Prostate gland (tissue), 2 donors: ENCODE measurements around the gene TAF10. TPM values are rescaled to one million over a fixed set of nuclear protein-coding genes. Genes with fewer than 3 reads are reported as not detected.
A peak's percentile ranks its signal among the peaks of the same experiment; 100 is the strongest.

Experiments
- DNase-seq: peaks from one replicate; pipeline ENCODE4 v3.0.0-alpha.2; 2019; ENCODE audit warnings: low spot score
- H3K27ac ChIP-seq, 2 donors: fragments of 200-600 bp; sonication (generic); 2 replicates each; pipeline ENCODE4 v1.5.1; 2017 to 2019
- H3K27me3 ChIP-seq: fragments of 200-600 bp; sonication (generic); replicated peaks from 2 replicates; pipeline ENCODE4 v1.5.1; 2019; ENCODE audit not compliant: insufficient read depth
- H3K36me3 ChIP-seq, 2 donors: fragments of 200-600 bp; sonication (generic); 1 replicate in 1 of 2; 2 replicates in 1 of 2; pipeline versions ENCODE4 v1.5.1 to v1.8.1; 2017 to 2019
- H3K4me1 ChIP-seq: fragments of 200-600 bp; sonication (generic); replicated peaks from 2 replicates; pipeline ENCODE4 v1.5.1; 2019
- H3K4me3 ChIP-seq, 2 donors: fragments of 200-600 bp; sonication (generic); 2 replicates each; pipeline ENCODE4 v1.5.1; 2017 to 2019
- H3K9me3 ChIP-seq: fragments of 200-600 bp; sonication (generic); 2 replicates; pipeline ENCODE4 v1.5.1; 2017
- CTCF ChIP-seq, 4 experiments: fragments of 200-600 bp in 2 of 4; fragments of 450-650 bp in 2 of 4; sonication (generic) in 2 of 4; IDR thresholded peaks; 1 replicate in 3 of 4; 2 replicates in 1 of 4; pipeline ENCODE4 v1.5.1; 2016 to 2019; ENCODE audit warnings: antibody characterized with exemption in 4 of 4, mild to moderate bottlenecking in 2 of 4, moderate library complexity in 2 of 4
- POLR2A ChIP-seq: fragments of 450-650 bp; IDR thresholded peaks from one replicate; pipeline ENCODE4 v1.6.1; 2016; ENCODE audit warnings: antibody characterized with exemption, mild to moderate bottlenecking
- POLR2AphosphoS5 ChIP-seq: sonication (generic); formaldehyde crosslinking; IDR thresholded peaks from one replicate; pipeline ENCODE4 v1.6.1; 2017; ENCODE audit warnings: antibody characterized with exemption
- WGBS: methylation state at CpG from one replicate; pipeline ENCODE4 v1.1.5; 2018; 5-methylcytosine and 5-hydroxymethylcytosine counted together
- intact Hi-C: fragments of 100-400 bp; cut with DNase I; formaldehyde crosslinking; loops from one replicate; pipeline ENCODE4 v1.14.2; 2022
- total RNA-seq, 2 donors: library from RNA; depleted of rRNA; stranded (reverse); fragments of >200 nt; gene quantifications; one replicate each; pipeline ENCODE4 v1.1.0, GENCODE V29; 2016

Gene TAF10
- total RNA-seq, 2 donors from 2014 or later = 130 to 193 TPM

GRCh38 chr11:6618117-6619003 lies 6.3 kb upstream of the TAF10 start:
- H3K36me3 ChIP-seq = no peaks in the 10 kb centered on the region
- H3K4me1 ChIP-seq = no peaks in the 10 kb centered on the region
- no peaks in the 10 kb centered on the region for H3K9me3 ChIP-seq
- WGBS = 13% methylated on average over 15 of the region's 15 CpGs
- H3K4me3 ChIP-seq = peak overlapping the region; percentile 47 to 62
- H3K27me3 ChIP-seq = no peaks in the 10 kb centered on the region
- H3K27ac ChIP-seq = peak overlapping the region; percentile 77 to 84
- intact Hi-C loops = no loop called here
- peak; percentile 24 for DNase-seq
- TF ChIP-seq CTCF (IDR thresholded peaks at IDR 0.05) = no peak
- TF ChIP-seq POLR2A = no peak
- no peak for TF ChIP-seq POLR2AphosphoS5

- Histone ChIP-seq H3K36me3 (no peaks in the 10 kb centered on the region), H3K27ac (no peak overlapping the region), H3K4me3 (no peak overlapping the region), H3K9me3 (no peaks in the 10 kb centered on the region), H3K4me1 (no peaks in the 10 kb centered on the region), H3K27me3 (no peaks in the 10 kb centered on the region)
- TF ChIP-seq POLR2A (no peak), POLR2AphosphoS5 (no peak), CTCF (IDR thresholded peaks at IDR 0.05) (no peak)
- no peak for DNase-seq
- 82% methylated on average over 5 of the region's 5 CpGs for WGBS
- intact Hi-C loops = no loop called here
These were observed 5.3 kb upstream of the TAF10 start for GRCh38 chr11:6617315-6617781.

GRCh38 chr11:6616596-6617250 lies 4.7 kb upstream of the TAF10 start:
- 96% methylated on average over 14 of the region's 14 CpGs for WGBS
- Histone ChIP-seq H3K27me3 (no peaks in the 10 kb centered on the region), H3K36me3 (no peaks in the 10 kb centered on the region), H3K27ac (no peak overlapping the region), H3K4me3 (no peak overlapping the region), H3K4me1 (no peaks in the 10 kb centered on the region), H3K9me3 (no peaks in the 10 kb centered on the region)
- no peak for TF ChIP-seq CTCF (IDR thresholded peaks at IDR 0.05)
- TF ChIP-seq POLR2A = no peak
- TF ChIP-seq POLR2AphosphoS5 = no peak
- intact Hi-C loops = no loop called here
- DNase-seq = no peak

DNA sequence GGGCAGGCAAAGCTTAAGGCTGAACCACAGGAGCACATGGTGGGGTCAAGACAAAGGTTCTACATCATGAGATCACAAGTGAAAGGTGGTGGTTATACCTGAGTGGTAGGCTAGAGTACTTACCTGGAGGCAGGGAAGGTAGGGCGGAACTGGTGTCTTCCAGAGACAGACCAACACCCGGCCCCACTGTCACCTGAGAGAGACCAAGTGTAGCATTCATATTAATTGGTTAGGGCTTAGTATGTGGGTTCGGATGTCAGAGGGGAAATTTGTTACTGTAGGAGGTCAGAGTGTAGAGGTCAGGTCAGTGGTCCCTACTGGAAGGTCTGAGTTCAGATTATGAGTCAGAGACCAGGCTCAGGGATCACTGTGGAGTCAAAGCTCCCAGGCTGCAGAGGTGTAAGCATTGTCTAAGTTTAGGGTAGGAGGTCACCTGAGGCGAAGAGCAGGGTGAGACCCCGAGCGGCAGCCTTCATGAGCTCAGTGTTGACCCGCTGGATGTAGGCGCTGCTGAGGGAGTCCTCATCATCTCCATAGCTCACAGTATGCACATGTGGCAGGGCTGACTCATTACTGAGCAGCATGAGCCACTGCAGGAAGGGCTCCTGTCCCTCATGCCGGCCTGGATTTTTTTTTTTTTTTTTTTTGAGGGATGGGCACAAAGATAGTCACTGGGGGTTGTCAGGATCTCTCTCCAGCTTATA lies 4.0 kb upstream of the TAF10 start:
- no peaks in the 10 kb centered on the region for H3K27me3 ChIP-seq
- no peak for TF ChIP-seq POLR2A
- no peak for TF ChIP-seq CTCF (IDR thresholded peaks at IDR 0.05)
- no peak for TF ChIP-seq POLR2AphosphoS5
- no peaks in the 10 kb centered on the region for H3K36me3 ChIP-seq
- DNase-seq = no peak
- H3K4me1 ChIP-seq = peaks cover 2% of the 10 kb centered on the region
- H3K4me3 ChIP-seq = no peak overlapping the region
- no peaks in the 10 kb centered on the region for H3K9me3 ChIP-seq
- intact Hi-C loops = no loop called here
- 96% methylated on average over 6 of the region's 9 CpGs for WGBS
- H3K27ac ChIP-seq = no peak overlapping the region
